ENCODE data around the gene NFILZ. TPM values are rescaled to one million over a fixed set of nuclear protein-coding genes. Genes with fewer than 3 reads are reported as not detected.

Gene NFILZ
- total and polyA plus RNA-seq, 2 of the 8 experiments (the other 6 are each of a cell fraction or from before 2014, with no cell fraction given) = not detected

GRCh38 chr19:8611877-8612806 lies 18.3 kb upstream of the NFILZ start:
- peak in 1 of 2 experiments; percentile 41 for DNase-seq (ENCODE audit: low read depth in 1 of 2, low spot score in 2 of 2)
- H3K36me3 ChIP-seq (ENCODE audit: control insufficient read depth in 2 of 4, insufficient read depth in 4 of 4, low read length in 3 of 4) = no peaks in the 10 kb centered on the region
- no peak overlapping the region for H2BK15ac ChIP-seq (ENCODE audit: low read length)
- peak overlapping the region; percentile 27; the same call in 1 of the 2 replicates for H2BK12ac ChIP-seq (ENCODE audit: low read depth, low read length)
- H3K4me1 ChIP-seq (replicated peaks in 1 of 4; ENCODE audit: control insufficient read depth in 3 of 4, insufficient read depth in 4 of 4, low read length in 3 of 4) = peaks cover 10 to 29% (median 19%) of the 10 kb centered on the region in 4 experiments
- H4K91ac ChIP-seq (replicated peaks; ENCODE audit: insufficient read length, low read length) = peak overlapping the region; percentile 80
- no peaks in the 10 kb centered on the region for H3K9me3 ChIP-seq (ENCODE audit: insufficient read depth in 2 of 2, low read depth in 1 of 2, low read length in 1 of 2)
- CTCF ChIA-PET (ENCODE audit: partially characterized antibody) = interaction anchor here (0.7 to 3.3 kb wide), 6 partner anchors 11 to 391 kb away, joined by 3 to 21 read pairs (median 6); no protein-coding TSS in a partner anchor
- no peaks in the 10 kb centered on the region for H3K27me3 ChIP-seq (replicated peaks in 1 of 4; ENCODE audit: control insufficient read depth in 3 of 4, extremely low read depth in 1 of 4, insufficient read depth in 3 of 4, low read length in 3 of 4)
- peak overlapping the region; percentile 66; the same call in 1 of the 2 replicates for H2BK20ac ChIP-seq (ENCODE audit: low read length)
- H3K14ac ChIP-seq (ENCODE audit: insufficient read length) = no peak overlapping the region
- no peak overlapping the region for H3K9ac ChIP-seq (replicated peaks in 1 of 4; ENCODE audit: extremely low read depth in 1 of 4, low read depth in 3 of 4, low read length in 3 of 4)
- 52% methylated on average over 11 of the region's 12 CpGs; no CpG with 5 or more reads in 1 of the 2 experiments for WGBS, 2 experiments (ENCODE audit: extremely low coverage in 1 of 2, insufficient coverage in 1 of 2, insufficient read length in 1 of 2, insufficient replicate concordance in 2 of 2, low coverage in 1 of 2, low lambda C conversion rate in 2 of 2, missing lambda C conversion rate in 1 of 2)
- H2AK5ac ChIP-seq (ENCODE audit: low read depth, low read length) = 0 out of 2 replicates have a peak overlapping the region, but pooled peaks have one; percentile 82
- peaks cover 3% of the 10 kb centered on the region; the same call in 1 of the 2 replicates for H3K79me1 ChIP-seq (ENCODE audit: low read depth, low read length)
- TF ChIP-seq SP4 (IDR thresholded peaks at IDR 0.05; ENCODE audit: low read length) (no peak), HDAC2 (IDR thresholded peaks at IDR 0.05; ENCODE audit: borderline replicate concordance in 1 of 2, low read depth in 2 of 2, low read length in 2 of 2) (peak in 1 of 2 experiments; percentile 9; a peak in 1 of 4 replicates), SP1 (IDR thresholded peaks at IDR 0.05; ENCODE audit: low read depth, low read length) (0 out of 2 replicates have a peak, but pooled peaks have one; percentile 2)
- H2BK120ac ChIP-seq (replicated peaks; ENCODE audit: low read depth, low read length) = no peak overlapping the region
- peaks cover 0 to 2% of the 10 kb centered on the region in 2 experiments for H4K20me1 ChIP-seq (replicated peaks in 1 of 2; ENCODE audit: control insufficient read depth in 1 of 2, insufficient read depth in 2 of 2, low read length in 2 of 2)
- H3K23ac ChIP-seq (ENCODE audit: insufficient read length) = no peak overlapping the region
- peak overlapping the region; percentile 71 for H3K18ac ChIP-seq (ENCODE audit: extremely low read depth, low read length)
- H3K4me2 ChIP-seq (ENCODE audit: insufficient read depth in 1 of 2, low read depth in 2 of 2, low read length in 2 of 2) = peak overlapping the region; percentile 25 to 43; a peak in 3 of 4 replicates
- POLR2A ChIA-PET (ENCODE audit: partially characterized antibody) = interaction anchor here (0.5 to 2.3 kb wide), 11 partner anchors 9 to 81 kb away, joined by 3 to 11 read pairs (median 4); partner anchors contain the start of gene NFILZ
- H4K8ac ChIP-seq (ENCODE audit: extremely low read depth, insufficient read depth, low read length) = no peak overlapping the region
- H4K5ac ChIP-seq (ENCODE audit: insufficient read length, low read depth, low read length) = peak overlapping the region; percentile 21
- H2BK5ac ChIP-seq (ENCODE audit: low read depth, low read length) = 0 out of 2 replicates have a peak overlapping the region, but pooled peaks have one; percentile 66
- no peak overlapping the region for H2AFZ ChIP-seq (ENCODE audit: low read length)
- H3K23me2 ChIP-seq (ENCODE audit: low read depth, low read length) = peaks cover 17% of the 10 kb centered on the region
- H3K27ac ChIP-seq (ENCODE audit: low read depth, low read length) = no peak overlapping the region; the same call in 1 of the 2 replicates
- H3K56ac ChIP-seq (replicated peaks; ENCODE audit: insufficient read length, low read depth, low read length) = no peak overlapping the region
- no peak overlapping the region for H3K4ac ChIP-seq (replicated peaks; ENCODE audit: insufficient read length, low read depth, low read length)
- peak overlapping the region in 1 of 4 experiments; percentile 41; a peak in 1 of 8 replicates for H3K4me3 ChIP-seq (ENCODE audit: extremely low read depth in 1 of 4, insufficient read depth in 2 of 4, low read depth in 3 of 4, low read length in 4 of 4)
- H3K79me2 ChIP-seq (ENCODE audit: control insufficient read depth in 1 of 2, insufficient read depth in 2 of 2, low read length in 2 of 2) = peaks cover 0 to 6% of the 10 kb centered on the region in 2 experiments; a peak in 1 of 4 replicates
- FAIRE-seq = peak; percentile 28

All from H1 (cell line).